Sigmoid colon (tissue), 7 donors: ENCODE results near the gene FAM186B. TPM values are rescaled to one million over a fixed set of nuclear protein-coding genes. Genes with fewer than 3 reads are reported as not detected.

ENCODE experiments used
- DNase-seq: peaks from one replicate; pipeline ENCODE4 v3.0.0-alpha.2; 2019
- H3K27ac ChIP-seq, 4 donors: fragments of 200-600 bp; sonication (generic); one replicate each; pipeline ENCODE4 v1.5.1; 2016 to 2019; ENCODE audit warnings: mild to moderate bottlenecking in 1 of 4
- H3K27me3 ChIP-seq, 3 donors: fragments of 200-600 bp; sonication (generic); one replicate each; pipeline ENCODE4 v1.5.1; 2019; ENCODE audit warnings: mild to moderate bottlenecking in 1 of 3
- H3K36me3 ChIP-seq, 4 donors: fragments of 200-600 bp; sonication (generic); one replicate each; pipeline ENCODE4 v1.5.1; 2016 to 2019
- H3K4me1 ChIP-seq, 4 donors: fragments of 200-600 bp; sonication (generic); one replicate each; pipeline ENCODE4 v1.5.1; 2017 to 2019
- H3K4me3 ChIP-seq, 4 donors: fragments of 200-600 bp; sonication (generic); one replicate each; pipeline ENCODE4 v1.5.1; 2017 to 2019; ENCODE audit warnings: mild to moderate bottlenecking in 2 of 4, moderate library complexity in 1 of 4
- H3K9me3 ChIP-seq, 4 donors: fragments of 200-600 bp in 3 of 4; sonication (generic) in 3 of 4; one replicate each; pipeline versions ENCODE4 v1.5.1 to v1.6.1; 2013 to 2019
- EP300 ChIP-seq, 4 donors: sonication (generic); formaldehyde crosslinking; IDR thresholded peaks; one replicate each; pipeline ENCODE4 v1.6.1; 2017; ENCODE audit warnings: antibody characterized with exemption in 4 of 4
- POLR2A ChIP-seq, 2 donors: fragments of 450-650 bp; IDR thresholded peaks; one replicate each; pipeline ENCODE4 v1.6.1; 2016; ENCODE audit warnings: antibody characterized with exemption in 2 of 2, mild to moderate bottlenecking in 2 of 2, moderate library complexity in 2 of 2
- POLR2AphosphoS5 ChIP-seq, 4 donors: sonication (generic); formaldehyde crosslinking; IDR thresholded peaks; one replicate each; pipeline ENCODE4 v1.6.1; 2017; ENCODE audit warnings: antibody characterized with exemption in 4 of 4
- WGBS, 2 donors: extraction: QIAGEN DNeasy Blood & Tissue Kit; methylation state at CpG; one replicate each; pipeline ENCODE4 v1.1.7; 2013; 5-methylcytosine and 5-hydroxymethylcytosine counted together
- intact Hi-C: fragments of 100-400 bp; cut with DNase I; formaldehyde crosslinking; loops from one replicate; pipeline ENCODE4 v1.15.1; 2023
- polyA plus RNA-seq, 3 donors: library from polyadenylated mRNA; stranded (reverse); fragments of 200-250 nt; gene quantifications; one replicate each; pipeline ENCODE4 v1.2.3, GENCODE V29; 2013
- total RNA-seq, 4 donors: library from RNA; depleted of rRNA; stranded (reverse); fragments of >200 nt; gene quantifications; one replicate each; pipeline ENCODE4 v1.1.0, GENCODE V29; 2016
- TF ChIP-seq, protein P1 (sequence below), 4 experiments: fragments of 450-650 bp in 3 of 4; fragments of 200-600 bp in 1 of 4; IDR thresholded peaks; one replicate each; pipeline ENCODE4 v1.5.1; 2016 to 2019; ENCODE audit warnings: antibody characterized with exemption in 4 of 4, mild to moderate bottlenecking in 3 of 4, moderate library complexity in 2 of 4
- donor health status: healthy with polysubstance abuse.
- donor health status: Bipolar disorder and iron deficiency.
- donor health status: healthy.

The FAM186B gene
- total and polyA plus RNA-seq, 7 donors = 0.16 to 0.54 (median 0.22) TPM; not detected in 4

DNA sequence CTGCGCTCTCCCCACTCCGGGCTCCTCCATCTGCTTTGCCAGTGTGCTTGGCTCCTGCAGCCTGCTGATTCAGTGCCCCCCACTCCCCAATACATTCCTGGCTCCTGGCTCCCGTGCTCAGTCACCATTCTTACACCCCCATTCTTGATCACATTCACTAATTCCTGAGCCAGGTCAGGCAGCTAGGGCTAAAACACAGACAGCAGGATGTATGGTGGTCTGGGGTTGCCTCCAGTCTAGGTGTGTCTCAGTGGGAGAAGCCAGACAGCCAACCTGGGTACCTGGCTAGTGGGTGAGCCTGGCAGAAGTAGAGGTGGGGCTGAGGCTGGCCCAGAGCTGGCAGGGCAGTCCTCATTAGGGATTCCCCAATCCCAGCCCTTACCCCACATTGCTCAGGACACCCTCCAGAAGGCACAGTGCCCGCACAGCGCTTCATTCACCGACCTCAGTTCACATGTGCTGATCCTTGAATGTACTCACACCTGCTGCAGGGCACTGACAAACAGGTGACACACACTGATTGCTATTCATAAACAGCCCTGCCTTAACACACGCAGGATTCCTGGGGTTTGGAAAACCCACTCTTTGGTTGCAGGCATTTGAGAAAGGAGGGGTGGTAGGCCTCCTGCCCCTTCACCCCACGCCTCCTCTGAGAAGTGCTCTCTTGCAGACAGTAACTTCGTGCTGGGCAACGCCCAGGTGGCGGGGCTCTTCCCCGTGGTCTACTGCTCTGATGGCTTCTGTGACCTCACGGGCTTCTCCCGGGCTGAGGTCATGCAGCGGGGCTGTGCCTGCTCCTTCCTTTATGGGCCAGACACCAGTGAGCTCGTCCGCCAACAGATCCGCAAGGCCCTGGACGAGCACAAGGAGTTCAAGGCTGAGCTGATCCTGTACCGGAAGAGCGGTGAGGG lies 65.0 kb downstream of the FAM186B start:
- intact Hi-C loops = no loop called here
- Histone ChIP-seq H3K4me3 (no peak overlapping the region), H3K4me1 (peaks cover 0 to 23% (median 18%) of the 10 kb centered on the region in 4 donors), H3K9me3 (no peaks in the 10 kb centered on the region), H3K27me3 (peaks cover 25 to 76% (median 53%) of the 10 kb centered on the region in 3 donors), H3K27ac (no peak overlapping the region), H3K36me3 (no peaks in the 10 kb centered on the region)
- 37 to 67% methylated on average over 21 of the region's 21 CpGs for WGBS, 2 donors
- TF ChIP-seq, protein P1, sequence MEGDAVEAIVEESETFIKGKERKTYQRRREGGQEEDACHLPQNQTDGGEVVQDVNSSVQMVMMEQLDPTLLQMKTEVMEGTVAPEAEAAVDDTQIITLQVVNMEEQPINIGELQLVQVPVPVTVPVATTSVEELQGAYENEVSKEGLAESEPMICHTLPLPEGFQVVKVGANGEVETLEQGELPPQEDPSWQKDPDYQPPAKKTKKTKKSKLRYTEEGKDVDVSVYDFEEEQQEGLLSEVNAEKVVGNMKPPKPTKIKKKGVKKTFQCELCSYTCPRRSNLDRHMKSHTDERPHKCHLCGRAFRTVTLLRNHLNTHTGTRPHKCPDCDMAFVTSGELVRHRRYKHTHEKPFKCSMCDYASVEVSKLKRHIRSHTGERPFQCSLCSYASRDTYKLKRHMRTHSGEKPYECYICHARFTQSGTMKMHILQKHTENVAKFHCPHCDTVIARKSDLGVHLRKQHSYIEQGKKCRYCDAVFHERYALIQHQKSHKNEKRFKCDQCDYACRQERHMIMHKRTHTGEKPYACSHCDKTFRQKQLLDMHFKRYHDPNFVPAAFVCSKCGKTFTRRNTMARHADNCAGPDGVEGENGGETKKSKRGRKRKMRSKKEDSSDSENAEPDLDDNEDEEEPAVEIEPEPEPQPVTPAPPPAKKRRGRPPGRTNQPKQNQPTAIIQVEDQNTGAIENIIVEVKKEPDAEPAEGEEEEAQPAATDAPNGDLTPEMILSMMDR (IDR thresholded peaks at IDR 0.05) = no peak
- TF ChIP-seq EP300 (IDR thresholded peaks at IDR 0.05) = no peak
- no peak for TF ChIP-seq POLR2AphosphoS5 (IDR thresholded peaks at IDR 0.05)
- no peak for TF ChIP-seq POLR2A (IDR thresholded peaks at IDR 0.05)
- peak; percentile 52 for DNase-seq

DNA sequence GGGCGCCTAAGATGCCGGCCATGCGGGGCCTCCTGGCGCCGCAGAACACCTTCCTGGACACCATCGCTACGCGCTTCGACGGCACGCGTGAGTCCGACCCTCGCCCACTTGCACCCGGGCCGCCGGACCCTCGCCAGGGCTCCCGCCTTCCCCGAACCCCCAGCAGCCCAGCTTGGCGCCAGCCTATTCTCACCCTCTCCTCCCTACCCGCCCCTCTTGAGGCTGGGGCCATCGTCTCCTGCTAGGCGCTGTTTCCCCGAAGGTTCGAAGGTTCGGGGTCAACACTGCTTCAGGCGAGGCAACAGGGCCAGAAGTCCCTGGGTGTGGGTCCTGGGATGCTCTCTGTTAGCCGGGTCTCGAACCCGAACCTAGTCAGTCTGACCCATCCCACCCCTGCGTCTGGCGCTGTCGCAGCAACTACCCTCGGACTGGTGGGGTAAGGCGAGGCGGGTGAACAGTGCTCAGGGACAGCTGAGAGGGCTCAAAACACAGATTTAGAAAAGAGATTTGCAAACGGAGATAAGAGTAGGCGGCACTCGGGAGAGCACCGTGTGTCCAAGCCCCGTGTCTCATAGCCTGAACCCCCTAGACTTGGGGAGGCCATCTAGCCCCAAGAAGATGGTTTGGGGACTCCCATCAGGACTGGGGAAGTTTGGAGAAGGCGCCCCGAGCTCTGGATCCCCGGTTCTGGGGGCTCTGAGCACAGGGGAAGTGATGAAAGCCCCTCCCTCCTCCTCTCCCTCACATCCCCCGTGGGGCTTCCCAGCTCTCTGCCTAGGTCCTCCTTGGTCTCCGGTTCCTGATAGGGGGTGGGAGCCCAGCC lies 65.8 kb downstream of the FAM186B start:
- intact Hi-C loops = no loop called here
- Histone ChIP-seq H3K4me3 (peak overlapping the region in 3 of 4 donors; percentile 48 to 54 (median 48)), H3K36me3 (no peaks in the 10 kb centered on the region), H3K27me3 (peaks cover 25 to 76% (median 47%) of the 10 kb centered on the region in 3 donors), H3K9me3 (no peaks in the 10 kb centered on the region), H3K4me1 (peaks cover 0 to 23% (median 18%) of the 10 kb centered on the region in 4 donors), H3K27ac (no peak overlapping the region)
- WGBS, 2 donors = 11 to 14% methylated on average over 47 of the region's 47 CpGs
- no peak for TF ChIP-seq EP300 (IDR thresholded peaks at IDR 0.05)
- TF ChIP-seq, protein P1 (IDR thresholded peaks at IDR 0.05) = no peak
- no peak for TF ChIP-seq POLR2A (IDR thresholded peaks at IDR 0.05)
- TF ChIP-seq POLR2AphosphoS5 (IDR thresholded peaks at IDR 0.05) = no peak
- DNase-seq = peak; percentile 58

GRCh38 chr12:49538510-49539403 lies 66.7 kb downstream of the FAM186B start, which contains the start of gene KCNH3:
Gene KCNH3 (plus strand): TSS chr12:49539030. CDS start chr12:49539417, 387 bp downstream.
- peaks cover 25 to 73% (median 39%) of the 10 kb centered on the region in 3 donors for H3K27me3 ChIP-seq
- peaks cover 0 to 23% (median 18%) of the 10 kb centered on the region in 4 donors for H3K4me1 ChIP-seq

More at GRCh38 chr12:49538510-49539403, 66.7 kb downstream of the FAM186B start, which contains the start of gene KCNH3:
- TF ChIP-seq, protein P1 (IDR thresholded peaks at IDR 0.05) = no peak
- no peak for TF ChIP-seq POLR2AphosphoS5 (IDR thresholded peaks at IDR 0.05)
- TF ChIP-seq EP300 (IDR thresholded peaks at IDR 0.05) = no peak
- no peak for TF ChIP-seq POLR2A (IDR thresholded peaks at IDR 0.05)
- Histone ChIP-seq H3K9me3 (no peaks in the 10 kb centered on the region), H3K27ac (no peak within 1 kb of the TSS), H3K36me3 (no peaks in the 10 kb centered on the region), H3K4me3 (peak within 1 kb of the TSS; percentile 9 to 54 (median 48))
- WGBS, 2 donors = 1 to 2% methylated on average over 107 of the region's 107 CpGs
- intact Hi-C loops = no loop called here
- DNase-seq = peak; percentile 90
